LNCAP (cell line): ENCODE results near the gene MAN1A1.
A peak's percentile ranks its signal among the peaks of the same experiment; 100 is the strongest.

Experiments
- TF ChIP-seq, protein P1 (sequence below): fragments of 450-650 bp; IDR thresholded peaks from 2 replicates; pipeline ENCODE4 v1.5.1; 2017; ENCODE audit warnings: mild to moderate bottlenecking

The MAN1A1 gene

DNA sequence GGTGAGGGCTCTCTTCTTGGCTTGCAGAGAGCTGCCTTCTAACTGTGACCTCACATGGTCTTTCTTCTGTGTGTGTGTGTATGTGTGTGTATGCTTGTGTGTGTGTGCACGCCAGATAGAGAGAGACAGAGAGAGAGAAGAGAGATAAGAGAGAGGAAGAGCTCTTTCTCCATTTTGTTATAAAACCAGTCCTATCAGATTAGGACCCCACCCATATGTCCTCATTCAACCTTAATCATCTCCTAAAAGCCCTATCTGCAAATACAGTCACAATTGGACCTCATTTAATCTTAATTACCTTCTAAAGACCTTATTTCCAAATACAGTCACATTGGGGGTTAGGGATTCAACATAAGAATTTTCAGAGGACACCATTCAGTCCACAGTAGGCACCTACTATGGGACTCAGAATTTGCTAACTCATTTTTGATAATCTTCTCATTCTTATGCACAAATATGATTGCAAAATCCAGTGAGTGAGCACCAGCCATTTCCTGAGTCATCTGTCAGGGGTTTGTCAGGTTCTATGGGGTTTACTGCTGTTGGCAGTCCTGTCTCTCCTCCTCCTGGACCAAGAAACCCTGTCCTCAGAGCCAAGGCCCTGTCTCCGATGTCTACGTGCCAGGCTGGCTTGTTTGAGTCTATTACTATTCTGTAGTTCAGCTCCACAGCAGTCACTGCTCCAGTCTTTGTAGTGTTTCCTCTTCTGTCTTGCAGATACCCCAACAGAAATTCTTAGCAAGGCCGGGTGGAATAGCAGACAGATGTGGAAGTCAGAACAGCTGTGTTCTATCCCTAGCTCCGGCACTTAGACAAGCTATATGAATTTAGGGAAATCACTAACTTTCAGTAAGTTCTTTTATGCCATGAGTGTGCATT is 212.1 kb downstream of the MAN1A1 start:
- TF ChIP-seq, protein P1, sequence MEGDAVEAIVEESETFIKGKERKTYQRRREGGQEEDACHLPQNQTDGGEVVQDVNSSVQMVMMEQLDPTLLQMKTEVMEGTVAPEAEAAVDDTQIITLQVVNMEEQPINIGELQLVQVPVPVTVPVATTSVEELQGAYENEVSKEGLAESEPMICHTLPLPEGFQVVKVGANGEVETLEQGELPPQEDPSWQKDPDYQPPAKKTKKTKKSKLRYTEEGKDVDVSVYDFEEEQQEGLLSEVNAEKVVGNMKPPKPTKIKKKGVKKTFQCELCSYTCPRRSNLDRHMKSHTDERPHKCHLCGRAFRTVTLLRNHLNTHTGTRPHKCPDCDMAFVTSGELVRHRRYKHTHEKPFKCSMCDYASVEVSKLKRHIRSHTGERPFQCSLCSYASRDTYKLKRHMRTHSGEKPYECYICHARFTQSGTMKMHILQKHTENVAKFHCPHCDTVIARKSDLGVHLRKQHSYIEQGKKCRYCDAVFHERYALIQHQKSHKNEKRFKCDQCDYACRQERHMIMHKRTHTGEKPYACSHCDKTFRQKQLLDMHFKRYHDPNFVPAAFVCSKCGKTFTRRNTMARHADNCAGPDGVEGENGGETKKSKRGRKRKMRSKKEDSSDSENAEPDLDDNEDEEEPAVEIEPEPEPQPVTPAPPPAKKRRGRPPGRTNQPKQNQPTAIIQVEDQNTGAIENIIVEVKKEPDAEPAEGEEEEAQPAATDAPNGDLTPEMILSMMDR, result no peak

DNA sequence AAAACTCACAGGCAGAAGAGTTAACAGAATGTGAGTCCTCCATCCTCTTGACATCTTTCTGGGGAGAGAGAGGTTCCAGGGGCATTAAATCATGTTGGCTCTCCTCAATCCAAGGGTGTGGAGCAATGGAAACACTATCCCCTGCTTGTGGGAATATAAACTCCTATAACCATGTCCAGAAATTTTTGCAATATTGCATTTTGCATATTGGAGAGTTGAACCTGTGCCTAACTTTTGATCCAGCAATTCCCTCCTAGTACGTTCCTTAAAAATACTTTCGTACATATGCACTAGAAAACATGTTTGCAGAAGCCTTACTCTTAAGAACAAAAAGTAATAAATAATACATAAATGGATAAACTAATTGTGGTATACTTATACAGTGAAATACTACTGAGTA is 214.8 kb downstream of the MAN1A1 start:
- TF ChIP-seq, protein P1, result no peak

DNA sequence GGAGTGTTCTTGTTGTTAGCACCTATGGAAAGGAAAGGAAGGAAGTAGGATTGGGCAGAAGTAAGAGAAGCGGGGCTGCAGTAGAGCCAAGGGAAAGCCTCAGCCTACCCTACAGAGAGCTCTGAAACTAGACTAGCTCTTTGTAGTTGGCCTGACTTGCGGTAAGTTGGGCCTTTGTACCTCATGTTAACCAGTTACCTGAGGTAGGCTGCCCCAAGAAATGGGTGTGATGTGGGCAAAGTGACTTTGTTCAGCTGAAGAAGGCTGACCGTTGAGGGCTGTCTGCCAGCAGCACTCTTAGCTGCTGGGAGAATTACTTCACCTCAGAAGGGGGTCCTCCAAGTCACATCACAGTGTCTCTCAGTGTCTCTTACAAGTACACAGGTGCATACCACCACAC is 216.2 kb downstream of the MAN1A1 start:
- TF ChIP-seq, protein P1, result no peak

DNA sequence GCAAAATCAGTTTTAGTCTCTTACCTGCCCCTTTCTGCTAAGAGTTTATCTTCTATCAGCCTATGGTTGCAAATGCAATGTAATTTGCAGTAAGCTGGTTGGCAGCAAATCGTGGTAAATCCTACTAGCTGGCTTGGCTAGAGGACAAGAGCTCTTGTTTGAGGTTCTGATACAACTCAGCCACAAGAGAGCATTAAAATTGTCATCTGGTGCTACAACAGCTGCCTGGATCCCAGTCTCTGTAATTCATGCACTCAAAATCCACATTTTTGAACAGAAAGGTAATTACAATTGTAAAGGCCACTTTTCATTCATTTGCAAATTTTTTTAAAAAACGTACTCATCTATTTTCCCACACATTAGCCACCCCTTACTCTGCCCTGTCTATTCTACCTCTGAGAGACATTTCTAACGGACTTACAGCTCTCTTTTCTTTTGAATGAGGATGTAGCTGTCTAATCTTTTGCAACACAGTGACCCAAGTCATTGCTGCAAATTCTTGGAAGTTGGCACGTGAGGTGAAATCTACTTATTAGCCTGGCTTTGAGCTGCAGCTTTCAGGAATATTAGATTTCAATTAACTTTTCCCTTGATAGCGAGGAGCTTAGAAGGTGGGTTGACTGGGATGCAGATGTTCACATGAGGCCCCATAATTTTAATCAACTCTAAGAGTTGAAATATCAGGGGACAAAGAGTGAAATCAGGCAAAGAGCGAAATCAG is 217.1 kb downstream of the MAN1A1 start:
- TF ChIP-seq, protein P1, result no peak

DNA sequence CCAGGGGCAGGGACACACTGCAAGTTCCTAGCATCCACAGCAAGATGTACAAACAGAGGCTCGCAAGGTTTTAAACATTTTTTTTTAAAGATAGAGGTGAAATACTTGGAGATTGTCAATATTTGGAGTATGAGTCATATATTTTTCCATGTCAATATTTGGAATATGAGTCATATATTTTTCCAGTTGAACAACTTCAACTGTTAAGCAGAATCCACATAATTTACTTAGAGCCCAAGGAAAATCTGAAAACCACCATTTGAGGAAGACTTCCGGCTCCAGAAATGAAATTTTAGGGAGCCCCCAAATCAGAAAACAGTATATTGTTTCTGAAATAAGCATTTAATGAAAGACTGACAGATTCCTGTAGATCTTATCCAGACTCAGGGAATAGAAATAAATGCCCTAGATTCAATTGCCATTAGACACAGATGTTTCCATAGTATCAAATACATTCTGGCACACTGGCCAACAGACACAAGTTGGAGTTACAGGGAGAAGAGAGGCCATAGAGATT is 219.5 kb downstream of the MAN1A1 start:
- TF ChIP-seq, protein P1, result no peak

DNA sequence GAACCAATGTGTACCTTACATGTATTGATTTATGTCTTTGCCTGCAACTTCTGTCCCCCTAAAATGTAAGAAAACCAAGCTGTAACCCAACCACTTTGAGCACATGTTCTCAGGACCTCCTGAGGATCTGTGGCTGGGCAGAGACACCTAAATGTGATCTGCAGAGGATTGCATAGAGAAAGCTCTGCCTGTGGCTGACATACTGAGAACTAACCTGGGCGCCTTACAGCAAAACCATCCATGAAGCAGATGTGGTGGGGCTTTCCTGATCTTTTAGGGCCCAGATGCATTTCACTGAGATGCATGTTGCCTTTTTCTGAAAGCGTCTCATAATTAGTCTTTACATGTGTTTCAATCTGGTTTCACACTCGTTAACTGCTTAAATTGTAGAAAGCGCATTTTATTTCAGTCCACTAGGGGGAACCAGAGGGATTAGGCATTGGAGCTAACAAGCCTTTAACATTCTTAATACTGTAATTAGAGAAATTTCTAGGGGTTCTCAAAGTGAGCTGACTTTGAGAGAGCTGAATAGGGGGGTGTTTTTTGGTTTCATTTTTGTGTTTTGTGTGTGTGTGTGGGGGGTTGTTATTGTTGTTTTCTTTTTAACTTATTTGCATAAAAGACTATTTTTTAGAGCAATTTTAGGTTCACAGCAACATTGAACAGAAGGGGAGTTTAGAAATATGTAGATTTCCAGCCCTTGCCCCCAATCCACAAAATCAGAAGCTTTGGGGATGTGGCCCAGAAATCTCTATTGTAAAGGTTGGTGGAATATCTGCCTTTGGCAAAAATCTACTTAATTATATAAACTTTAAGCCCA is 220.2 kb downstream of the MAN1A1 start:
- TF ChIP-seq, protein P1, result peak; percentile 80
